GM19372 (cell line): Measurements from ENCODE around the gene NXN.
"Not testable (repeated sequence)": the region's sequence is repeated elsewhere in the genome, so short reads cannot be mapped to it uniquely, and the experiment has no call there.

ENCODE experiments used
- ATAC-seq: cut with Tn5 transposase; IDR thresholded peaks from one replicate; pipeline ENCODE4 v1.9.1; 2021; ENCODE audit warnings: mild to moderate bottlenecking, low read depth, moderate library complexity; ENCODE audit not compliant: unreplicated experiment

NXN gene

GRCh38 chr17:752002-752619 is 227.5 kb downstream of the NXN start, which contains the start of gene GEMIN4:
TSS of gene GEMIN4 (minus strand) at chr17:752264. CDS start at chr17:752142, 122 bp downstream.
- ATAC-seq = peak; percentile 85

DNA sequence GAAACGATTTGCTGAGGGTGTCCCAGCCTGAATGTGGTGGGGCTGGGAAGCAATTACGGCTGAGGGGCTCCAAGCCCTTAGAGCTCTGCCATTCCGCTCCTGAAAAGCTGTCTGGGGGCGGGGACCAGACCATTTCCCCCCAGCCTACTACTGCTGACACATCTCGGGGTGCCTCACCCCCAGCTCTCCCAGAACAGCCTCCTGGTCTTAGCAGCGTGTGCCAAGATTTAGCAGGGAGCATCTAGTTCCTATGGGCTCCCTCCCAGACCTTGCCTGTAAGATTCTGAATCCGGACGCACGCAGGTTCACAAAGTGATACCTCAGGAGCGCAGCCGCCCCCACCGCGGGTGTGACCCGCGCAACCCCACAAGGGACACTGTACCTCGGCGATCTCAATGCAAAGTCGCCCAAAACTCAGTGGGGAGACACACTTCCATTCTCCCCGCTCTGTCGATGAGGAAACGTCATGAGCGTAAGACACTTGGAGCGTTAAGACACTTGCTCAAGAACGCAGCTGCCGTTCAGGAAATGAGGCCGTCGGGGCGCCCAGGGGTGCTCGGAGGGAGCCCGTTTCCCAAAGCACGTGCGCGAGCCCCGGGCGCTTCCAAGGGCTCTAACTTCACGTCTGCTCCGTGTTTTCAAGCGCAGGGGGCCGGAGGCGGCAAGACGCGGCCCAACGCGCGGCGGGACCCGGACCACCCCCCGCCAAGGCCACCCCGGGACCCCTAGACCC is 228.1 kb downstream of the NXN start:
- ATAC-seq = peak; percentile 11

DNA sequence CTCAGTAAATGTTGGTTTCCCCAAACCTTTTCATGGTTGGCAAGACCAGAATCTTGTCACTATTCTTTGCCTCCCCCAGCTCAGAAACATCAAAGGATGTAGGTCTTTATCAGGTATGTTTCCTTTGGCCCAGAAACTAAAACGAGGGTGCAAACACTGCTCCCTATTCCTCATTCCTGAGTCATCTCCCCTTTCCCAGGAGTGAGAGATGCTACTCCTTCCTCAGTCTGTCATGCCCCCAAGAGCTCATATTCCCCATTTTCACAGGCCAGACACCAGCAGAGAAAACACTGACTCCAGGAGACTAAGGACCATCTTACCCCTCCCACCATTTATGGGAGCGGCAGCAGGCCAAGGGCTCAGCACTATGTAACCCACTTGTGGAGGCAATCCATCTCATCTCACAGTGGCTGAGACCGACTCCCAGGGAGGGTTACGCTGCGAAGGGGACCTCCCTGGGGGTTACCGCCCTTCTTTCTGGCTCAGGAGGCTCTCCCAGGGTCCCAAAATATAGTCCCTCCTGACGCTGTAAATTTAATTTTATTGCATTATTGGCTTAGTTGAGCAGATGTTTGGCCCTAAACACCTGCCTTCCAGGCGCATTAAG is 229.0 kb downstream of the NXN start:
- no peak for ATAC-seq

- ATAC-seq = not testable (repeated sequence)
These were observed 230.2 kb downstream of the NXN start for GRCh38 chr17:749359-749758.
